HG03175 (cell line): ENCODE results near the gene TJP3.

ENCODE experiments used
- ATAC-seq: cut with Tn5 transposase; IDR thresholded peaks from one replicate; pipeline ENCODE4 v1.9.1; 2021; ENCODE audit warnings: mild to moderate bottlenecking, moderate library complexity; ENCODE audit not compliant: unreplicated experiment

The TJP3 gene

GRCh38 chr19:3690551-3691371, 17.4 kb upstream of the TJP3 start:
- ATAC-seq, result no peak

- no peak for ATAC-seq
Measured at GRCh38 chr19:3691372-3691716, 16.8 kb upstream of the TJP3 start.

- ATAC-seq, result no peak
Measured at GRCh38 chr19:3691726-3692125, 16.5 kb upstream of the TJP3 start.

GRCh38 chr19:3692141-3693024, 15.8 kb upstream of the TJP3 start:
- no peak for ATAC-seq

- ATAC-seq, result no peak
Measured at GRCh38 chr19:3693025-3693925, 14.9 kb upstream of the TJP3 start.

GRCh38 chr19:3694361-3695123, 13.6 kb upstream of the TJP3 start:
- no peak for ATAC-seq

- no peak for ATAC-seq
Measured at GRCh38 chr19:3695124-3695733, 13.0 kb upstream of the TJP3 start.

GRCh38 chr19:3695986-3696659, 12.1 kb upstream of the TJP3 start:
- no peak for ATAC-seq

GRCh38 chr19:3696660-3696995, 11.6 kb upstream of the TJP3 start:
- ATAC-seq, result no peak

- no peak for ATAC-seq
Measured at GRCh38 chr19:3697094-3697493, 11.1 kb upstream of the TJP3 start.

GRCh38 chr19:3697671-3698385, 10.4 kb upstream of the TJP3 start:
- no peak for ATAC-seq

GRCh38 chr19:3698386-3698950, 9.7 kb upstream of the TJP3 start:
- no peak for ATAC-seq

GRCh38 chr19:3698974-3699740, 9.0 kb upstream of the TJP3 start:
- no peak for ATAC-seq

- peak; percentile 16 for ATAC-seq
Measured at GRCh38 chr19:3699741-3700241, 8.4 kb upstream of the TJP3 start.

- ATAC-seq, result peak; percentile 74
Measured at GRCh38 chr19:3700242-3701032, 7.7 kb upstream of the TJP3 start, which contains the start of gene PIP5K1C. PIP5K1C (minus strand) TSS chr19:3700468; CDS start chr19:3700390, 78 bp downstream.

GRCh38 chr19:3701200-3701599, 7.0 kb upstream of the TJP3 start:
- ATAC-seq, result no peak

GRCh38 chr19:3707868-3708206, 347 bp upstream of the TJP3 start:
- ATAC-seq, result no peak
